WTC11 (cell line): ENCODE data around the gene WNK1. TPM values are rescaled to one million over a fixed set of nuclear protein-coding genes. Genes with fewer than 3 reads are reported as not detected.
A peak's percentile ranks its signal among the peaks of the same experiment; 100 is the strongest.

Experiments used
- ATAC-seq: fragments of 200-7000 bp; cut with Tn5 transposase; 2 replicates; pipeline ENCODE4 v1.10.0; 2021; ENCODE audit warnings: mild to moderate bottlenecking, moderate library complexity
- CTCF ChIA-PET: fragments of 300-600 bp; sonication (Branson Sonifier 250); formaldehyde crosslinking; loops from one replicate; lab custom pipeline; 2021; ENCODE audit warnings: antibody characterized with exemption; lab: Charles Lee
- POLR2A ChIA-PET: fragments of 350-600 bp; sonication (Branson Sonifier 250); formaldehyde crosslinking; loops from one replicate; lab custom pipeline; 2021; ENCODE audit warnings: antibody characterized with exemption; lab: Charles Lee
- DNase-seq: peaks from one replicate; pipeline ENCODE4 v3.0.0; 2021; ENCODE audit warnings: low spot score
- H3K27ac Mint-ChIP-seq: 2 replicates; pipeline ENCODE4 v1.8.0; 2021; ENCODE audit warnings: mixed read lengths
- H3K27me3 Mint-ChIP-seq: 2 replicates; pipeline ENCODE4 v1.8.0; 2021; ENCODE audit warnings: low read depth, mild to moderate bottlenecking, moderate library complexity, mixed read lengths
- H3K36me3 Mint-ChIP-seq: 2 replicates; pipeline ENCODE4 v1.8.0; 2021; ENCODE audit warnings: mixed read lengths
- H3K4me1 Mint-ChIP-seq: 2 replicates; pipeline ENCODE4 v1.8.0; 2022; ENCODE audit warnings: mixed read lengths
- H3K4me3 Mint-ChIP-seq: 2 replicates; pipeline ENCODE4 v1.8.0; 2021; ENCODE audit warnings: mild to moderate bottlenecking, moderate library complexity, mixed read lengths
- H3K9me3 Mint-ChIP-seq: 2 replicates; pipeline ENCODE4 v1.8.0; 2021; ENCODE audit warnings: mixed read lengths
- ELF4 ChIP-seq: sonication (generic); formaldehyde crosslinking; IDR thresholded peaks from 2 replicates; pipeline ENCODE4 v1.8.1; 2022; ENCODE audit warnings: low read depth, mild to moderate bottlenecking, moderate library complexity, missing genetic modification reagents
- ESRRA ChIP-seq: sonication (generic); formaldehyde crosslinking; IDR thresholded peaks from 2 replicates; pipeline ENCODE4 v1.8.1; 2022; ENCODE audit warnings: mild to moderate bottlenecking, missing genetic modification reagents, borderline replicate concordance
- ETV6 ChIP-seq: sonication (generic); formaldehyde crosslinking; IDR thresholded peaks from 2 replicates; pipeline ENCODE4 v1.8.1; 2022; ENCODE audit warnings: mild to moderate bottlenecking, missing genetic modification reagents
- NFE2L1 ChIP-seq: sonication (generic); formaldehyde crosslinking; IDR thresholded peaks from 2 replicates; pipeline ENCODE4 v1.8.1; 2023; ENCODE audit warnings: missing genetic modification reagents
- NR3C1 ChIP-seq: sonication (generic); formaldehyde crosslinking; conservative IDR thresholded peaks from 2 replicates; pipeline ENCODE4 v1.8.1; 2023; ENCODE audit warnings: low read depth, mild to moderate bottlenecking, missing genetic modification reagents
- OVOL2 ChIP-seq: fragments of 250-450 bp; sonication (Bioruptor Pico); IDR thresholded peaks from 2 replicates; pipeline ENCODE4 v1.9.0; 2021; ENCODE audit warnings: mild to moderate bottlenecking, borderline replicate concordance
- PRRX2 ChIP-seq: fragments of 250-450 bp; sonication (Bioruptor Pico); IDR thresholded peaks from 2 replicates; pipeline ENCODE4 v1.8.0; 2021; ENCODE audit warnings: mild to moderate bottlenecking
- SP1 ChIP-seq: sonication (generic); formaldehyde crosslinking; conservative IDR thresholded peaks from 2 replicates; pipeline ENCODE4 v1.8.1; 2022; ENCODE audit warnings: missing genetic modification reagents
- ZNF232 ChIP-seq: sonication (generic); formaldehyde crosslinking; IDR thresholded peaks from 2 replicates; pipeline ENCODE4 v1.8.0; 2022; ENCODE audit warnings: mild to moderate bottlenecking, missing genetic modification reagents
- ZNF671 ChIP-seq: fragments of 250-450 bp; sonication (Bioruptor Pico); IDR thresholded peaks from 2 replicates; pipeline ENCODE4 v1.8.0; 2021; ENCODE audit warnings: mild to moderate bottlenecking
- total RNA-seq: library from RNA; stranded (reverse); gene quantifications from 3 replicates; pipeline ENCODE4 v1.2.3, GENCODE V29; 2021
- TF ChIP-seq, protein P1 (sequence below): sonication (generic); formaldehyde crosslinking; IDR thresholded peaks from 2 replicates; pipeline ENCODE4 v1.8.0; 2022; ENCODE audit warnings: mild to moderate bottlenecking, missing genetic modification reagents
- TF ChIP-seq, protein P2 (sequence below): sonication (generic); formaldehyde crosslinking; IDR thresholded peaks from 2 replicates; pipeline ENCODE4 v1.8.0; 2022; ENCODE audit warnings: mild to moderate bottlenecking, missing genetic modification reagents
- TF ChIP-seq, protein P3 (sequence below): sonication (generic); formaldehyde crosslinking; IDR thresholded peaks from 2 replicates; pipeline ENCODE4 v1.8.0; 2022; ENCODE audit warnings: mild to moderate bottlenecking, missing genetic modification reagents
- TF ChIP-seq, protein P4 (sequence below): sonication (generic); formaldehyde crosslinking; IDR thresholded peaks from 2 replicates; pipeline ENCODE4 v1.8.0; 2023; ENCODE audit warnings: missing genetic modification reagents, mild to moderate bottlenecking, borderline replicate concordance
- TF ChIP-seq, protein P5 (sequence below): sonication (generic); formaldehyde crosslinking; IDR thresholded peaks from 2 replicates; pipeline ENCODE4 v1.8.1; 2023; ENCODE audit warnings: mild to moderate bottlenecking, missing genetic modification reagents, borderline replicate concordance
- TF ChIP-seq, protein P6 (sequence below): fragments of 250-450 bp; sonication (Bioruptor Pico); IDR thresholded peaks from 2 replicates; pipeline ENCODE4 v1.9.0; 2021; ENCODE audit warnings: mild to moderate bottlenecking, borderline replicate concordance
- TF ChIP-seq, protein P7 (sequence below): sonication (generic); formaldehyde crosslinking; IDR thresholded peaks from 2 replicates; pipeline ENCODE4 v1.8.1; 2023; ENCODE audit warnings: mild to moderate bottlenecking, missing genetic modification reagents, moderate library complexity

The WNK1 gene
- total RNA-seq, 1 experiment from 2014 or later = 118 TPM

DNA sequence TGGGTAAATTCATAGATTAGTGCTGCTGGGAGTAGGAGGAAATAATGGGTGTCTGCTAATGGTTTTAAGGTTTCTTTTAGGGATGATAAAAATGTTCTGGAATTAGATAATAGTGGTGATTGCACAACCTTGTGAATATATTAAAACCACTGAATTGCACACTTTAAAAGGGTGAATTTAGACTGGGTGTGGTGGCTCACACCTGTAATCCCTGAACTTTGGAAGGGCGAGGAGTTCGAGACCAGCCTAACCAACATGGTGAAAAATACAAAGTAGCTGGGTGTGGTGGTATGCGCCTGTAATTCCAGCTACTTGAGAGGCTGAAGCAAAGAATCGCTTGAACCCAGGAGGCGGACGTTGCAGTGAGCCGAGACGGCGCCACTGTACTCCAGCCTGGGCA lies 195.9 kb downstream of the WNK1 start:
- Mint-ChIP-seq H3K4me3 (peak overlapping the region; percentile 97), H3K27ac (peak overlapping the region; percentile 10; the same call in 1 of the 2 replicates), H3K27me3 (no peaks in the 10 kb centered on the region), H3K9me3 (no peaks in the 10 kb centered on the region), H3K4me1 (peaks cover 12% of the 10 kb centered on the region), H3K36me3 (peaks cover 13% of the 10 kb centered on the region)
- DNase-seq (no peak), ATAC-seq (no peak)
- POLR2A ChIA-PET = no interaction called here
- CTCF ChIA-PET = no interaction called here
- TF ChIP-seq SP1 (CRISPR knock-in tag) (no peak), ELF4 (CRISPR knock-in tag) (no peak), ZNF671 (CRISPR knock-in tag) (no peak), PRRX2 (CRISPR knock-in tag) (no peak), NR3C1 (no peak), ESRRA (no peak)
- TF ChIP-seq, protein P1, sequence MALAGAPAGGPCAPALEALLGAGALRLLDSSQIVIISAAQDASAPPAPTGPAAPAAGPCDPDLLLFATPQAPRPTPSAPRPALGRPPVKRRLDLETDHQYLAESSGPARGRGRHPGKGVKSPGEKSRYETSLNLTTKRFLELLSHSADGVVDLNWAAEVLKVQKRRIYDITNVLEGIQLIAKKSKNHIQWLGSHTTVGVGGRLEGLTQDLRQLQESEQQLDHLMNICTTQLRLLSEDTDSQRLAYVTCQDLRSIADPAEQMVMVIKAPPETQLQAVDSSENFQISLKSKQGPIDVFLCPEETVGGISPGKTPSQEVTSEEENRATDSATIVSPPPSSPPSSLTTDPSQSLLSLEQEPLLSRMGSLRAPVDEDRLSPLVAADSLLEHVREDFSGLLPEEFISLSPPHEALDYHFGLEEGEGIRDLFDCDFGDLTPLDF (CRISPR knock-in tag) = no peak
- TF ChIP-seq, protein P2, sequence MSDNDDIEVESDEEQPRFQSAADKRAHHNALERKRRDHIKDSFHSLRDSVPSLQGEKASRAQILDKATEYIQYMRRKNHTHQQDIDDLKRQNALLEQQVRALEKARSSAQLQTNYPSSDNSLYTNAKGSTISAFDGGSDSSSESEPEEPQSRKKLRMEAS (CRISPR knock-in tag) = no peak
- TF ChIP-seq, protein P3, sequence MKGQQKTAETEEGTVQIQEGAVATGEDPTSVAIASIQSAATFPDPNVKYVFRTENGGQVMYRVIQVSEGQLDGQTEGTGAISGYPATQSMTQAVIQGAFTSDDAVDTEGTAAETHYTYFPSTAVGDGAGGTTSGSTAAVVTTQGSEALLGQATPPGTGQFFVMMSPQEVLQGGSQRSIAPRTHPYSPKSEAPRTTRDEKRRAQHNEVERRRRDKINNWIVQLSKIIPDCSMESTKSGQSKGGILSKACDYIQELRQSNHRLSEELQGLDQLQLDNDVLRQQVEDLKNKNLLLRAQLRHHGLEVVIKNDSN = no peak

DNA sequence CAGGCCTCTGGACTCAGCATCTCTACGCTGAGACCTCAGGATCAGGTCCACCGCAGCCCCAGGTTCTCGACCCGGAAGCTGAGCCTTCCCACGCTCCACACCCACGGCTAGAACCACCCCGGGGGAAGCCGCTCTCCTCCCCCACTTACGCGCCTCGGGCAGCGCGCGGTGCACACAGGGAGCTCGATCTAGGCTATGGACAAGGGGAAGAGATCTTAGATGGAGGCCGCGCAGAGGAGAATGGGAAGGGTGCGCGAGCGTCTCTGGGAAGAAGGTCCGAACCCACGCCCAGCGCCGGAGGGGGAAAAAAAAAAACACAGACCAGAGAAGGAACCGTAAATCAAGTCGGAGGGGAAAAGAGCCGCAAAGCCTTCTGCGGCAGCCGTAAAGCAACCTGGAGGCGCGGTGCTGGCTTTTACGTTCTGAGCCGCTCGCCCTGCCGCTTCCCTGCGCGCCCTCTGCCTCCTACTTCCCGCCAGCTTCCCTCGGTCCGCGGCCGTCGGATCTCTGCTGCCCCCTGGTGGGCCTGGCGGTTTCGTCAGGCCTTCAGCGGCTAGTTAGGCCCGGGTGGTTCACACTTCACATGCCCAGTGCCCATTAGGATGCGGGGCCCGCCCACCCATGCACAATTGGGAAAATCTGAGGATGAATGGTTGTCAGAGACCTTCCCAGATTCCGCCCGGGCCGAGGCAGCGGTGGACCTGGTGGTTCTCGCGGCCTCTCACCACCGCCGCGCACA lies 197.2 kb downstream of the WNK1 start, which contains the start of gene RAD52:
TSS of gene RAD52 (minus strand) at position 242 of the 739 bp plus-strand sequence. CDS start 16,636 bp downstream, outside the sequence.
- no peaks in the 10 kb centered on the region; the same call in 1 of the 2 replicates for H3K9me3 Mint-ChIP-seq
- ATAC-seq = peak; percentile 91
- H3K4me3 Mint-ChIP-seq = peak within 1 kb of the TSS; percentile 97
- peak within 1 kb of the TSS; percentile 99 for H3K27ac Mint-ChIP-seq
- ChIA-PET POLR2A (interaction anchor here (0.6 to 1.4 kb wide), 4 partner anchors 42 to 374 kb away, joined by 3 to 10 read pairs (median 4); partner anchors contain the start of gene ERC1), CTCF (interaction anchor here (0.6 to 1.4 kb wide), 42 partner anchors 9 to 641 kb away, joined by 3 to 23 read pairs (median 4); partner anchors contain the start of genes ERC1 and WNK1)
- H3K27me3 Mint-ChIP-seq = no peaks in the 10 kb centered on the region
- peaks cover 17% of the 10 kb centered on the region for H3K4me1 Mint-ChIP-seq
- DNase-seq = peak; percentile 99
- peaks cover 2% of the 10 kb centered on the region; the same call in 1 of the 2 replicates for H3K36me3 Mint-ChIP-seq
- TF ChIP-seq OVOL2 (no peak), NFE2L1 (peak; percentile 41; the same call in 1 of the 2 replicates), SP1 (CRISPR knock-in tag) (peak; percentile 29; the same call in 1 of the 2 replicates), ETV6 (CRISPR knock-in tag) (peak; percentile 84), ZNF671 (CRISPR knock-in tag) (no peak), ZNF232 (CRISPR knock-in tag) (0 out of 2 replicates have a peak, but pooled peaks have one; percentile 36)
- TF ChIP-seq, protein P4, sequence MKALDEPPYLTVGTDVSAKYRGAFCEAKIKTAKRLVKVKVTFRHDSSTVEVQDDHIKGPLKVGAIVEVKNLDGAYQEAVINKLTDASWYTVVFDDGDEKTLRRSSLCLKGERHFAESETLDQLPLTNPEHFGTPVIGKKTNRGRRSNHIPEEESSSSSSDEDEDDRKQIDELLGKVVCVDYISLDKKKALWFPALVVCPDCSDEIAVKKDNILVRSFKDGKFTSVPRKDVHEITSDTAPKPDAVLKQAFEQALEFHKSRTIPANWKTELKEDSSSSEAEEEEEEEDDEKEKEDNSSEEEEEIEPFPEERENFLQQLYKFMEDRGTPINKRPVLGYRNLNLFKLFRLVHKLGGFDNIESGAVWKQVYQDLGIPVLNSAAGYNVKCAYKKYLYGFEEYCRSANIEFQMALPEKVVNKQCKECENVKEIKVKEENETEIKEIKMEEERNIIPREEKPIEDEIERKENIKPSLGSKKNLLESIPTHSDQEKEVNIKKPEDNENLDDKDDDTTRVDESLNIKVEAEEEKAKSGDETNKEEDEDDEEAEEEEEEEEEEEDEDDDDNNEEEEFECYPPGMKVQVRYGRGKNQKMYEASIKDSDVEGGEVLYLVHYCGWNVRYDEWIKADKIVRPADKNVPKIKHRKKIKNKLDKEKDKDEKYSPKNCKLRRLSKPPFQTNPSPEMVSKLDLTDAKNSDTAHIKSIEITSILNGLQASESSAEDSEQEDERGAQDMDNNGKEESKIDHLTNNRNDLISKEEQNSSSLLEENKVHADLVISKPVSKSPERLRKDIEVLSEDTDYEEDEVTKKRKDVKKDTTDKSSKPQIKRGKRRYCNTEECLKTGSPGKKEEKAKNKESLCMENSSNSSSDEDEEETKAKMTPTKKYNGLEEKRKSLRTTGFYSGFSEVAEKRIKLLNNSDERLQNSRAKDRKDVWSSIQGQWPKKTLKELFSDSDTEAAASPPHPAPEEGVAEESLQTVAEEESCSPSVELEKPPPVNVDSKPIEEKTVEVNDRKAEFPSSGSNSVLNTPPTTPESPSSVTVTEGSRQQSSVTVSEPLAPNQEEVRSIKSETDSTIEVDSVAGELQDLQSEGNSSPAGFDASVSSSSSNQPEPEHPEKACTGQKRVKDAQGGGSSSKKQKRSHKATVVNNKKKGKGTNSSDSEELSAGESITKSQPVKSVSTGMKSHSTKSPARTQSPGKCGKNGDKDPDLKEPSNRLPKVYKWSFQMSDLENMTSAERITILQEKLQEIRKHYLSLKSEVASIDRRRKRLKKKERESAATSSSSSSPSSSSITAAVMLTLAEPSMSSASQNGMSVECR = 0 out of 2 replicates have a peak, but pooled peaks have one; percentile 41
- TF ChIP-seq, protein P5, sequence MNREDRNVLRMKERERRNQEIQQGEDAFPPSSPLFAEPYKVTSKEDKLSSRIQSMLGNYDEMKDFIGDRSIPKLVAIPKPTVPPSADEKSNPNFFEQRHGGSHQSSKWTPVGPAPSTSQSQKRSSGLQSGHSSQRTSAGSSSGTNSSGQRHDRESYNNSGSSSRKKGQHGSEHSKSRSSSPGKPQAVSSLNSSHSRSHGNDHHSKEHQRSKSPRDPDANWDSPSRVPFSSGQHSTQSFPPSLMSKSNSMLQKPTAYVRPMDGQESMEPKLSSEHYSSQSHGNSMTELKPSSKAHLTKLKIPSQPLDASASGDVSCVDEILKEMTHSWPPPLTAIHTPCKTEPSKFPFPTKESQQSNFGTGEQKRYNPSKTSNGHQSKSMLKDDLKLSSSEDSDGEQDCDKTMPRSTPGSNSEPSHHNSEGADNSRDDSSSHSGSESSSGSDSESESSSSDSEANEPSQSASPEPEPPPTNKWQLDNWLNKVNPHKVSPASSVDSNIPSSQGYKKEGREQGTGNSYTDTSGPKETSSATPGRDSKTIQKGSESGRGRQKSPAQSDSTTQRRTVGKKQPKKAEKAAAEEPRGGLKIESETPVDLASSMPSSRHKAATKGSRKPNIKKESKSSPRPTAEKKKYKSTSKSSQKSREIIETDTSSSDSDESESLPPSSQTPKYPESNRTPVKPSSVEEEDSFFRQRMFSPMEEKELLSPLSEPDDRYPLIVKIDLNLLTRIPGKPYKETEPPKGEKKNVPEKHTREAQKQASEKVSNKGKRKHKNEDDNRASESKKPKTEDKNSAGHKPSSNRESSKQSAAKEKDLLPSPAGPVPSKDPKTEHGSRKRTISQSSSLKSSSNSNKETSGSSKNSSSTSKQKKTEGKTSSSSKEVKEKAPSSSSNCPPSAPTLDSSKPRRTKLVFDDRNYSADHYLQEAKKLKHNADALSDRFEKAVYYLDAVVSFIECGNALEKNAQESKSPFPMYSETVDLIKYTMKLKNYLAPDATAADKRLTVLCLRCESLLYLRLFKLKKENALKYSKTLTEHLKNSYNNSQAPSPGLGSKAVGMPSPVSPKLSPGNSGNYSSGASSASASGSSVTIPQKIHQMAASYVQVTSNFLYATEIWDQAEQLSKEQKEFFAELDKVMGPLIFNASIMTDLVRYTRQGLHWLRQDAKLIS (CRISPR knock-in tag) = no peak
- TF ChIP-seq, protein P6, sequence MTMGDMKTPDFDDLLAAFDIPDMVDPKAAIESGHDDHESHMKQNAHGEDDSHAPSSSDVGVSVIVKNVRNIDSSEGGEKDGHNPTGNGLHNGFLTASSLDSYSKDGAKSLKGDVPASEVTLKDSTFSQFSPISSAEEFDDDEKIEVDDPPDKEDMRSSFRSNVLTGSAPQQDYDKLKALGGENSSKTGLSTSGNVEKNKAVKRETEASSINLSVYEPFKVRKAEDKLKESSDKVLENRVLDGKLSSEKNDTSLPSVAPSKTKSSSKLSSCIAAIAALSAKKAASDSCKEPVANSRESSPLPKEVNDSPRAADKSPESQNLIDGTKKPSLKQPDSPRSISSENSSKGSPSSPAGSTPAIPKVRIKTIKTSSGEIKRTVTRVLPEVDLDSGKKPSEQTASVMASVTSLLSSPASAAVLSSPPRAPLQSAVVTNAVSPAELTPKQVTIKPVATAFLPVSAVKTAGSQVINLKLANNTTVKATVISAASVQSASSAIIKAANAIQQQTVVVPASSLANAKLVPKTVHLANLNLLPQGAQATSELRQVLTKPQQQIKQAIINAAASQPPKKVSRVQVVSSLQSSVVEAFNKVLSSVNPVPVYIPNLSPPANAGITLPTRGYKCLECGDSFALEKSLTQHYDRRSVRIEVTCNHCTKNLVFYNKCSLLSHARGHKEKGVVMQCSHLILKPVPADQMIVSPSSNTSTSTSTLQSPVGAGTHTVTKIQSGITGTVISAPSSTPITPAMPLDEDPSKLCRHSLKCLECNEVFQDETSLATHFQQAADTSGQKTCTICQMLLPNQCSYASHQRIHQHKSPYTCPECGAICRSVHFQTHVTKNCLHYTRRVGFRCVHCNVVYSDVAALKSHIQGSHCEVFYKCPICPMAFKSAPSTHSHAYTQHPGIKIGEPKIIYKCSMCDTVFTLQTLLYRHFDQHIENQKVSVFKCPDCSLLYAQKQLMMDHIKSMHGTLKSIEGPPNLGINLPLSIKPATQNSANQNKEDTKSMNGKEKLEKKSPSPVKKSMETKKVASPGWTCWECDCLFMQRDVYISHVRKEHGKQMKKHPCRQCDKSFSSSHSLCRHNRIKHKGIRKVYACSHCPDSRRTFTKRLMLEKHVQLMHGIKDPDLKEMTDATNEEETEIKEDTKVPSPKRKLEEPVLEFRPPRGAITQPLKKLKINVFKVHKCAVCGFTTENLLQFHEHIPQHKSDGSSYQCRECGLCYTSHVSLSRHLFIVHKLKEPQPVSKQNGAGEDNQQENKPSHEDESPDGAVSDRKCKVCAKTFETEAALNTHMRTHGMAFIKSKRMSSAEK (CRISPR knock-in tag) = no peak
- TF ChIP-seq, protein P7, sequence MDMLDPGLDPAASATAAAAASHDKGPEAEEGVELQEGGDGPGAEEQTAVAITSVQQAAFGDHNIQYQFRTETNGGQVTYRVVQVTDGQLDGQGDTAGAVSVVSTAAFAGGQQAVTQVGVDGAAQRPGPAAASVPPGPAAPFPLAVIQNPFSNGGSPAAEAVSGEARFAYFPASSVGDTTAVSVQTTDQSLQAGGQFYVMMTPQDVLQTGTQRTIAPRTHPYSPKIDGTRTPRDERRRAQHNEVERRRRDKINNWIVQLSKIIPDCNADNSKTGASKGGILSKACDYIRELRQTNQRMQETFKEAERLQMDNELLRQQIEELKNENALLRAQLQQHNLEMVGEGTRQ = peak; percentile 10; the same call in 1 of the 2 replicates
